Kidney (tissue), 14 donors: ENCODE results near the gene GTSF1L. TPM values are rescaled to one million over a fixed set of nuclear protein-coding genes. Genes with fewer than 3 reads are reported as not detected.

ENCODE experiments used
- DNase-seq, 5 donors: peaks; one replicate each; pipeline ENCODE4 v3.0.0-alpha.2; 2013 to 2020
- FAIRE-seq: peaks from 2 replicates; lab custom pipeline; 2012; peaks lifted over from hg19 to GRCh38; lab: Jason Lieb, UNC
- H3K27ac ChIP-seq, 2 donors: one replicate each; pipeline ENCODE4 v1.7.0; 2013; ENCODE audit warnings: low read depth in 2 of 2, low read length in 2 of 2, inconsistent platforms in 1 of 2
- H3K27me3 ChIP-seq: one replicate; pipeline ENCODE4 v1.7.1; 2013; ENCODE audit warnings: low read length, inconsistent platforms; ENCODE audit not compliant: control insufficient read depth, insufficient read depth
- H3K36me3 ChIP-seq, 3 donors: one replicate each; pipeline versions ENCODE4 v1.7.0 to v1.7.1; 2013; ENCODE audit warnings: low read length in 3 of 3, control low read depth in 1 of 3, inconsistent platforms in 1 of 3; ENCODE audit not compliant: insufficient read depth in 3 of 3, control insufficient read depth in 2 of 3
- H3K4me1 ChIP-seq, 3 donors: one replicate each; pipeline versions ENCODE4 v1.7.0 to v1.7.1; 2013; ENCODE audit warnings: low read length in 3 of 3, inconsistent platforms in 1 of 3, low read depth in 1 of 3; ENCODE audit not compliant: control insufficient read depth in 2 of 3, insufficient read depth in 2 of 3
- H3K4me3 ChIP-seq, 3 donors: one replicate each; pipeline versions ENCODE4 v1.7.0 to v1.8.1; 2013; ENCODE audit warnings: low read length in 3 of 3, control low read depth in 1 of 3, inconsistent platforms in 1 of 3
- H3K9ac ChIP-seq, 3 donors: one replicate each; pipeline versions ENCODE4 v1.7.0 to v1.7.1; 2013; ENCODE audit warnings: low read length in 3 of 3, control low read depth in 1 of 3, inconsistent platforms in 1 of 3
- H3K9me3 ChIP-seq, 3 donors: one replicate each; pipeline versions ENCODE4 v1.7.0 to v1.7.1; 2013; ENCODE audit warnings: low read length in 3 of 3, control low read depth in 1 of 3, inconsistent platforms in 1 of 3; ENCODE audit not compliant: control insufficient read depth in 2 of 3, insufficient read depth in 1 of 3
- intact Hi-C: fragments of 100-400 bp; cut with DNase I; formaldehyde crosslinking; loops from one replicate; pipeline ENCODE4 v1.11.1; 2022
- polyA plus RNA-seq: library from polyadenylated mRNA; stranded (reverse); fragments of 350-450 nt; fragmentation: Illumina TruSeq; extraction: RNeasy Lipid Tissue Mini Kit (QIAGEN cat#74804); gene quantifications from one replicate; pipeline ENCODE4 v1.2.3, GENCODE V29; 2014; ENCODE audit warnings: low read depth, low replicate concordance; ENCODE audit not compliant: insufficient read depth
- total RNA-seq: library from RNA; stranded (reverse); fragmentation: NEBNext Ultra II Directional; extraction: Animal tissue kit (Norgen Biotek cat#: 25700); gene quantifications from one replicate; pipeline ENCODE4 v1.2.1, GENCODE V29; 2021
- TF ChIP-seq, protein P1 (sequence below): IDR thresholded peaks from 3 replicates; pipeline ENCODE4 v1.5.1; 2012; ENCODE audit warnings: mild to moderate bottlenecking, moderate library complexity, borderline replicate concordance; ENCODE audit not compliant: insufficient read depth; ENCODE audit errors: extremely low read depth
- donor health status: control.
- donor health status: control.
- donor health status: control.
- donor health status: control.
- donor health status: control.
- donor health status: DM: yes; HTN: yes; CAD: no.
- donor health status: Normal renal cell carcinoma (clear cell type).

The GTSF1L gene
- total and polyA plus RNA-seq, 2 donors from 2014 or later, result not detected

DNA sequence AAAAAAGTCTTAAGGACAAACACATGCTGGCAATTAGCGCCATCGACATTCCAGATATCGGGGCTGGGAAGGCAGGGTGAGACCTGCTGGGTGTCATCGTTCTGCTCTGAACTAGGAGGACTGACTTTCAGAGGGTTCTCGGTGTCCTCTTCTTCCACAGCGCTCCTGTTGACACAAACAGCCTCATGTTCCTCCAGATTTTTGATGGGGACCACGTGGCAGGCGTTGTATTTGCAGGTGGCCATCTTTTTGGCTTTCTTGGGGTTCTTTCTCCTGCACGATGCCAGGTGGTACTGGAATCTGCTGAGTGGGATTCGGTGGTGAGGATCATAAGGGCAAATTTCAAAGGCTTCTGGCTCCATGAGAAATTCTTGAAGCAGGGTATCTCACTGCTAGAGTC, 469 bp downstream of the GTSF1L start:
- intact Hi-C loops, result no loop called here
- DNase-seq, result no peak

DNA sequence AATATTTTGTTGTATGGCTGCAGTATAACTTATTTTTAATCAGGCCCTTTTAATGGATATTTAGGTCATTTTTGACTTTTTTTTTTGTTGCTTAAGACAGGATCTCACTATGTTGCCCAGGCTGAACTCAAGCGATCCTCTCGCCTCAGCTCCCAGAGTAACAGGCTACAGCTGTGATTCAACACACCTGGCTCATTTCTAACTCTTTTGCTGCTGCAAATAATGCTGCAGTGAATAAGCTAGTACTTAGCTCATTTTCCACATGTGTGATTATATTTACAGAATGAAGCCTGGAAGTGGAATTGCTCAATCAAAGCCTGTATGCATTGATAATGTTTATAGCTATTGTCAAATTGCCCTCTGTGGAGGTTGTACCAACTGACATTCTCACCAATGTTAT, 1.1 kb downstream of the GTSF1L start:
- H3K9ac ChIP-seq, result no peak overlapping the region
- H3K27ac ChIP-seq, result no peak overlapping the region
- intact Hi-C loops, result no loop called here
- DNase-seq, result no peak
- FAIRE-seq, result no peak
- H3K27me3 ChIP-seq, result no peaks in the 10 kb centered on the region
- no peaks in the 10 kb centered on the region for H3K9me3 ChIP-seq
- H3K36me3 ChIP-seq, result no peaks in the 10 kb centered on the region
- no peak overlapping the region for H3K4me3 ChIP-seq
- TF ChIP-seq, protein P1, sequence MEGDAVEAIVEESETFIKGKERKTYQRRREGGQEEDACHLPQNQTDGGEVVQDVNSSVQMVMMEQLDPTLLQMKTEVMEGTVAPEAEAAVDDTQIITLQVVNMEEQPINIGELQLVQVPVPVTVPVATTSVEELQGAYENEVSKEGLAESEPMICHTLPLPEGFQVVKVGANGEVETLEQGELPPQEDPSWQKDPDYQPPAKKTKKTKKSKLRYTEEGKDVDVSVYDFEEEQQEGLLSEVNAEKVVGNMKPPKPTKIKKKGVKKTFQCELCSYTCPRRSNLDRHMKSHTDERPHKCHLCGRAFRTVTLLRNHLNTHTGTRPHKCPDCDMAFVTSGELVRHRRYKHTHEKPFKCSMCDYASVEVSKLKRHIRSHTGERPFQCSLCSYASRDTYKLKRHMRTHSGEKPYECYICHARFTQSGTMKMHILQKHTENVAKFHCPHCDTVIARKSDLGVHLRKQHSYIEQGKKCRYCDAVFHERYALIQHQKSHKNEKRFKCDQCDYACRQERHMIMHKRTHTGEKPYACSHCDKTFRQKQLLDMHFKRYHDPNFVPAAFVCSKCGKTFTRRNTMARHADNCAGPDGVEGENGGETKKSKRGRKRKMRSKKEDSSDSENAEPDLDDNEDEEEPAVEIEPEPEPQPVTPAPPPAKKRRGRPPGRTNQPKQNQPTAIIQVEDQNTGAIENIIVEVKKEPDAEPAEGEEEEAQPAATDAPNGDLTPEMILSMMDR, result no peak
- H3K4me1 ChIP-seq, result no peaks in the 10 kb centered on the region

More for the DNA sequence above, 469 bp downstream of the GTSF1L start:
- no peak for FAIRE-seq
- TF ChIP-seq, protein P1, result no peak
- no peaks in the 10 kb centered on the region for H3K9me3 ChIP-seq
- H3K36me3 ChIP-seq, result no peaks in the 10 kb centered on the region
- H3K27me3 ChIP-seq, result no peaks in the 10 kb centered on the region
- H3K27ac ChIP-seq, result no peak overlapping the region
- H3K9ac ChIP-seq, result no peak overlapping the region
- H3K4me1 ChIP-seq, result no peaks in the 10 kb centered on the region
- H3K4me3 ChIP-seq, result no peak overlapping the region

DNA sequence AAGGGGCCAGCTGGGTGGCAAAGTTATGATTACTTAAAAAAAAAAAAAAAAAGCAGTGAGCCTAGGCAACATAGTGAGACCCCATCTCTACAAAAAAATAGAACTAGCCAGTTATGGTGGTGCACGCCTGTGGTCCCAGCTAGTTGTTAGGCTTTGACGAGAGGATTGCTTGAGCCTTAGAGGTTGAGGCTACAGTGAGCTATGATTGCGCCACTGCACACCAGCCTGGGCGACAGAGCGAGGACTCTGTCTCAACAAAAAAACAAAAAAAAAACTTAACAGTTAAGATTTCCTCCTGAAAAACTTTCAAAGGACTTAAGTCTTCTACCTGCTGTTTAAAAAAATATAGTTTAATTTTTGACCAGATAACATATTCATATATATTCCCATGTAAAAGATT, 2.4 kb downstream of the GTSF1L start:
- Histone ChIP-seq H3K27me3 (no peaks in the 10 kb centered on the region), H3K9ac (no peak overlapping the region), H3K4me3 (no peak overlapping the region), H3K9me3 (no peaks in the 10 kb centered on the region), H3K27ac (no peak overlapping the region), H3K4me1 (no peaks in the 10 kb centered on the region), H3K36me3 (no peaks in the 10 kb centered on the region)
- intact Hi-C loops, result no loop called here
- TF ChIP-seq, protein P1, result no peak
- no peak for FAIRE-seq
- DNase-seq, result no peak

DNA sequence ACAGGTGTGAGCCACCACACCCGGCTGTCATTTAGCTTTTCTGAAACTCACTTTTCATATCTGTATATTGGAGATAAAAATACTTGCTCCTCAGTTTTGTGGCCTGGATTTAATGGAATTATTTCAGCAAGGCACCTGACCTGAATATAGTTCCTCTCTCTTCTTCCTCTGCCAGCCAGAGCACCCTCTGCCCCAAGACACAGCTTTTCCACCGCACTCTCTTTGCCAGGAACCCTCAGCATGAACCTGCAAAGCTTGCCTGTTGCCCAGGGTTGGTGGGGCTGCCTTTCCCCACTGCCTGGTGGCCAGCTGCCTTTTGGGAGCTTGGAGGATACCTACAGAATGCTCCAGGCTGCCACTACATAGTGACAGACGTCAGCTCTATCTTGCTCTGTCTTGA, 3.1 kb downstream of the GTSF1L start:
- Histone ChIP-seq H3K4me1 (no peaks in the 10 kb centered on the region), H3K4me3 (no peak overlapping the region), H3K27me3 (no peaks in the 10 kb centered on the region), H3K9ac (no peak overlapping the region), H3K36me3 (no peaks in the 10 kb centered on the region), H3K27ac (no peak overlapping the region), H3K9me3 (no peaks in the 10 kb centered on the region)
- intact Hi-C loops, result no loop called here
- FAIRE-seq (no peak), DNase-seq (no peak)
- TF ChIP-seq, protein P1, result no peak
